HG03060 (cell line): ENCODE data around the gene BRSK2.
"Not testable (repeated sequence)": the region's sequence is repeated elsewhere in the genome, so short reads cannot be mapped to it uniquely, and the experiment has no call there.

Experiments
- ATAC-seq: cut with Tn5 transposase; IDR thresholded peaks from one replicate; pipeline ENCODE4 v1.9.1; 2021; ENCODE audit warnings: low read depth, moderate number of reproducible peaks; ENCODE audit not compliant: unreplicated experiment

Gene BRSK2

GRCh38 chr11:1389932-1390568, at the start of gene BRSK2:
Gene BRSK2, plus strand, starts transcription at chr11:1389934. Its CDS starts 351 bp downstream, at chr11:1390285.
- ATAC-seq = no peak

GRCh38 chr11:1340111-1340510, 49.6 kb upstream of the BRSK2 start:
- ATAC-seq = no peak

- ATAC-seq = not testable (repeated sequence)
These were observed 48.5 kb upstream of the BRSK2 start for GRCh38 chr11:1341226-1341625.

- no peak for ATAC-seq
These were observed 47.7 kb upstream of the BRSK2 start for GRCh38 chr11:1341928-1342524.

- no peak for ATAC-seq
These were observed 46.8 kb upstream of the BRSK2 start for GRCh38 chr11:1342946-1343345.

- no peak for ATAC-seq
These were observed 46.2 kb upstream of the BRSK2 start for GRCh38 chr11:1343391-1344055.

GRCh38 chr11:1344056-1344635, 45.6 kb upstream of the BRSK2 start:
- ATAC-seq = no peak

GRCh38 chr11:1345737-1346513, 43.8 kb upstream of the BRSK2 start:
- ATAC-seq = no peak

GRCh38 chr11:1346669-1347390, 42.9 kb upstream of the BRSK2 start:
- ATAC-seq = no peak

- ATAC-seq = not testable (repeated sequence)
These were observed 42.2 kb upstream of the BRSK2 start for GRCh38 chr11:1347411-1347999.

- ATAC-seq = no peak
These were observed 41.5 kb upstream of the BRSK2 start for GRCh38 chr11:1348146-1348795.

- ATAC-seq = no peak
These were observed 40.9 kb upstream of the BRSK2 start for GRCh38 chr11:1348796-1349326.

GRCh38 chr11:1349327-1350041, 40.2 kb upstream of the BRSK2 start:
- ATAC-seq = no peak

- no peak for ATAC-seq
These were observed 39.5 kb upstream of the BRSK2 start for GRCh38 chr11:1350086-1350725.

GRCh38 chr11:1351278-1351937, 38.3 kb upstream of the BRSK2 start:
- ATAC-seq = no peak

GRCh38 chr11:1352696-1353382, 36.9 kb upstream of the BRSK2 start:
- ATAC-seq = no peak
